Breast epithelium (tissue), 4 donors: ENCODE results near the gene OR10A7. TPM values are rescaled to one million over a fixed set of nuclear protein-coding genes. Genes with fewer than 3 reads are reported as not detected.
"Not testable (repeated sequence)": the region's sequence is repeated elsewhere in the genome, so short reads cannot be mapped to it uniquely, and the experiment has no call there.

Experiments used
- DNase-seq, 2 donors: peaks; one replicate each; pipeline ENCODE4 v3.0.0-alpha.2; 2019; ENCODE audit warnings: low spot score in 2 of 2
- H3K27ac ChIP-seq, 2 donors: fragments of 200-600 bp; sonication (generic) in 1 of 2; one replicate each; pipeline ENCODE4 v1.5.1; 2016 to 2019; ENCODE audit warnings: mild to moderate bottlenecking in 1 of 2
- H3K27me3 ChIP-seq, 2 donors: fragments of 200-600 bp; sonication (generic) in 1 of 2; one replicate each; pipeline versions ENCODE4 v1.5.1 to v1.6.0; 2017 to 2019; ENCODE audit warnings: control low read depth in 1 of 2, mild to moderate bottlenecking in 1 of 2
- H3K36me3 ChIP-seq: fragments of 200-600 bp; one replicate; pipeline ENCODE4 v1.5.1; 2019
- H3K4me1 ChIP-seq, 2 donors: fragments of 200-600 bp; sonication (generic); one replicate each; pipeline ENCODE4 v1.5.1; 2016 to 2019; ENCODE audit warnings: control low read depth in 1 of 2
- H3K4me3 ChIP-seq, 3 donors: fragments of 200-600 bp; sonication (generic); 1 replicate in 2 of 3; 2 replicates in 1 of 3; pipeline ENCODE4 v1.5.1; 2016 to 2019; ENCODE audit warnings: mild to moderate bottlenecking in 3 of 3, moderate library complexity in 2 of 3
- H3K9me3 ChIP-seq, 2 donors: fragments of 200-600 bp; sonication (generic) in 1 of 2; one replicate each; pipeline ENCODE4 v1.5.1; 2016 to 2019; ENCODE audit warnings: control low read depth in 1 of 2
- POLR2A ChIP-seq: fragments of 450-650 bp; IDR thresholded peaks from one replicate; pipeline ENCODE4 v1.6.1; 2016; ENCODE audit warnings: antibody characterized with exemption, mild to moderate bottlenecking, moderate library complexity
- POLR2AphosphoS5 ChIP-seq, 3 donors: sonication (generic); formaldehyde crosslinking; IDR thresholded peaks; one replicate each; pipeline ENCODE4 v1.6.1; 2017; ENCODE audit warnings: antibody characterized with exemption in 3 of 3
- intact Hi-C: fragments of 100-400 bp; cut with DNase I; formaldehyde crosslinking; loops from one replicate; pipeline ENCODE4 v1.15.1; 2023; ENCODE audit warnings: low total_unique reads
- total RNA-seq, 3 donors: library from RNA; depleted of rRNA; stranded (reverse); fragments of >200 nt; gene quantifications; one replicate each; pipeline ENCODE4 v1.1.0, GENCODE V29; 2016
- TF ChIP-seq, protein P1 (sequence below), 3 donors: fragments of 450-650 bp; IDR thresholded peaks; one replicate each; pipeline ENCODE4 v1.5.1; 2016 to 2017; ENCODE audit warnings: antibody characterized with exemption in 3 of 3, mild to moderate bottlenecking in 3 of 3, moderate library complexity in 3 of 3

The OR10A7 gene, protein sequence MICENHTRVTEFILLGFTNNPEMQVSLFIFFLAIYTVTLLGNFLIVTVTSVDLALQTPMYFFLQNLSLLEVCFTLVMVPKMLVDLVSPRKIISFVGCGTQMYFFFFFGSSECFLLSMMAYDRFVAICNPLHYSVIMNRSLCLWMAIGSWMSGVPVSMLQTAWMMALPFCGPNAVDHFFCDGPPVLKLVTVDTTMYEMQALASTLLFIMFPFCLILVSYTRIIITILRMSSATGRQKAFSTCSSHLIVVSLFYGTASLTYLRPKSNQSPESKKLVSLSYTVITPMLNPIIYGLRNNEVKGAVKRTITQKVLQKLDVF
- total RNA-seq, result not detected

DNA sequence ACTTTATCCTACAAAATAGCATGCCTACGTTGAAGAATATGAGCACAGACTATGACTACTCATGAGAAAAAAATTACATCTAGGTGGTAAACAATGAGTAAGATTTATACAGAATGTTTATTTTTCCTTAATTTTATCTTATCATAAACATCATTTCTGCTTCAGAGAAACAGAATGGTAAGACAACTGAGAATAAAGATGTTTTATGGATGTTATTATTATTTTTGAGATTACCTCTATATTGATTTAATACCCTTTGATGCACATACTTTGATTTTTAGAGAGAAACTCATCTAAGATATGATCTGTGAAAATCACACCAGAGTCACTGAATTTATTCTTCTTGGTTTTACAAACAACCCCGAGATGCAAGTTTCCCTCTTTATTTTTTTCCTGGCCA lies at the start of gene OR10A7:
Gene OR10A7 (plus strand): TSS at position 301 of the 400 bp plus-strand sequence. CDS start 0 bp downstream, at position 301.
- no peaks in the 10 kb centered on the region for H3K27me3 ChIP-seq
- no peaks in the 10 kb centered on the region for H3K9me3 ChIP-seq
- no peak within 1 kb of the TSS for H3K27ac ChIP-seq
- TF ChIP-seq POLR2AphosphoS5 (IDR thresholded peaks at IDR 0.05), result no peak
- TF ChIP-seq, protein P1, sequence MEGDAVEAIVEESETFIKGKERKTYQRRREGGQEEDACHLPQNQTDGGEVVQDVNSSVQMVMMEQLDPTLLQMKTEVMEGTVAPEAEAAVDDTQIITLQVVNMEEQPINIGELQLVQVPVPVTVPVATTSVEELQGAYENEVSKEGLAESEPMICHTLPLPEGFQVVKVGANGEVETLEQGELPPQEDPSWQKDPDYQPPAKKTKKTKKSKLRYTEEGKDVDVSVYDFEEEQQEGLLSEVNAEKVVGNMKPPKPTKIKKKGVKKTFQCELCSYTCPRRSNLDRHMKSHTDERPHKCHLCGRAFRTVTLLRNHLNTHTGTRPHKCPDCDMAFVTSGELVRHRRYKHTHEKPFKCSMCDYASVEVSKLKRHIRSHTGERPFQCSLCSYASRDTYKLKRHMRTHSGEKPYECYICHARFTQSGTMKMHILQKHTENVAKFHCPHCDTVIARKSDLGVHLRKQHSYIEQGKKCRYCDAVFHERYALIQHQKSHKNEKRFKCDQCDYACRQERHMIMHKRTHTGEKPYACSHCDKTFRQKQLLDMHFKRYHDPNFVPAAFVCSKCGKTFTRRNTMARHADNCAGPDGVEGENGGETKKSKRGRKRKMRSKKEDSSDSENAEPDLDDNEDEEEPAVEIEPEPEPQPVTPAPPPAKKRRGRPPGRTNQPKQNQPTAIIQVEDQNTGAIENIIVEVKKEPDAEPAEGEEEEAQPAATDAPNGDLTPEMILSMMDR (IDR thresholded peaks at IDR 0.05), result no peak
- no peak for DNase-seq
- no peaks in the 10 kb centered on the region for H3K4me1 ChIP-seq
- intact Hi-C loops, result no loop called here
- no peaks in the 10 kb centered on the region for H3K36me3 ChIP-seq
- H3K4me3 ChIP-seq, result no peak within 1 kb of the TSS

DNA sequence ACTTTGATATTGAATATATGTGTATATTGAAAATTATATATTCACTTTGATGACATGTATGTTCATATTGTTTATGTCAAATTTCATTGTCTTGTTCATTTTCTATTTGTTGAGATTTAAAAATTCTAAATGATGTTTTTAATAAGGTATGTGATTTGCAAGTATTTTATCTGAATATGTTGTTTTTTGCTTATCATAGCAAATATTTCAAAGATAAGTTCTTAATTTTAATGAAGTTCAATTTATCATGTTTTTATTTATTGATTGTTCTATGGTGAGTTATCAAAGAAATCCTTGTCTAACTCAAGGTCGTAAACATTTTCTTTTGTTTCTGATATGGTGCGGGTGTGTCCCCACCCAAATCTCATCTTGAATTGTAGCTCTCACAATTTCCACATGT lies 49.4 kb upstream of the OR10A7 start:
- Histone ChIP-seq H3K36me3 (no peaks in the 10 kb centered on the region), H3K4me3 (no peak overlapping the region), H3K27me3 (no peaks in the 10 kb centered on the region), H3K27ac (no peak overlapping the region), H3K9me3 (no peaks in the 10 kb centered on the region), H3K4me1 (no peaks in the 10 kb centered on the region)
- no peak for TF ChIP-seq POLR2AphosphoS5 (IDR thresholded peaks at IDR 0.05)
- TF ChIP-seq, protein P1 (IDR thresholded peaks at IDR 0.05), result no peak
- TF ChIP-seq POLR2A, result no peak
- no peak for DNase-seq
- intact Hi-C loops, result no loop called here

DNA sequence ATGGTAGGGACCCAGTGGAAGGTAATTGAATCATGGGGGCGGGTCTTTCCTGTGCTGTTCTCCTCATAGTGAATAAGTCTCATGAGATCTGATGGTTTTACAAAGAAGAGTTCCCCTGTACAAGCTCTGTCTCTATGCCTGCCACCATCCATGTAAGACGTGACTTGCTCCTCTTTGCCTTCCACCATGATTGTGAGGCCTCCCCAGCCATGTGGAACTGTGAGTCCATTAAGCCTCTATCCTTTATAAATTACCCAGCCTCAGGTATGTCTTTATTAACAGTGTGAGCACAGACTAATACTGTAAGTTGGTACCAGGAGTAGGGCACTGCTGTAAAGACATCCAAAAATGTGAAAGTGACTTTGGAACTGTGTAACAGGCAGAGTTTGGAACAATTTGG lies 49.0 kb upstream of the OR10A7 start:
- H3K9me3 ChIP-seq, H3K36me3 ChIP-seq, H3K4me1 ChIP-seq, DNase-seq, intact Hi-C loops, H3K27ac ChIP-seq, H3K4me3 ChIP-seq, H3K27me3 ChIP-seq: not testable (repeated sequence)

DNA sequence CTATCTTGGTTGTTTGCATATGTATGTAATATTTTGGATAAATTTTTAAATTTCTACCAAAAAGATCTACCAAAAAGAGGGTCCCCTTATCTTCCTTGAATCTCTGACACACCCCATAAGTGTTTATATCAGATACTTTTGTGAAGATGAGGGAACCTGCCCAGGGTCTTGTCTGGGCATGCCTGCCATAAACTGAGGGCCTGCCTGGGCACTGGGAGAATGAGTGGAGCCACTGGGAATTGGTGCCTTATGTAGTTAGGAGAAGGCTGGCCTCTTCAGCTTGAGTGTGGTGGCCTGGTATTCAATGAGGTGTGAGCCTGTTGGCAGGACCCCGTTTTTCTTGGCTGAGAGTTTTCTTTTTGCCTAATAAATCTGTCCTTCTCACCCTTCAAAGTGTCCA lies 48.1 kb upstream of the OR10A7 start:
- Histone ChIP-seq H3K9me3 (no peaks in the 10 kb centered on the region), H3K36me3 (no peaks in the 10 kb centered on the region), H3K4me1 (no peaks in the 10 kb centered on the region), H3K4me3 (no peak overlapping the region), H3K27ac (no peak overlapping the region), H3K27me3 (no peaks in the 10 kb centered on the region)
- TF ChIP-seq, protein P1 (IDR thresholded peaks at IDR 0.05), result no peak
- TF ChIP-seq POLR2AphosphoS5 (IDR thresholded peaks at IDR 0.05) (no peak), POLR2A (no peak)
- intact Hi-C loops, result no loop called here
- DNase-seq, result no peak

DNA sequence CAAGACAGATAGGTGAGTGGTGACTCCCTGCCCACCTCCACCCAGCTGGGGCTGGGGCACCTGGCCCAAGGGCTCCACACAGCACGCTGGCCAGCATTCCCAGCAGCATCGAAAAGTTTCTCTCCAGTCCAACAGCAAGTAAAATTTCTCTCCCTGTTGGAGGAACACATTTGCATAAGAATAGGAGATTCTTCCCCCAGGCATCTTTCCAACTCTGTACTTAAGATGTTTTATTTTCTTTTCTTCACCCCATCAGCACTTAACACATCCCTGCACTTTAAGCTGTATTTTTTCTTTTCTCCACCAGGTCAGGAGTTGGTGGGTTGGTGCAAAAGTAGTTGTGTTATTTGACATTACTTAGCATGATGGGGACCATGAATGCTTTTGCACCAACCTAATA lies 47.4 kb upstream of the OR10A7 start:
- no peak for DNase-seq
- H3K9me3 ChIP-seq, result no peaks in the 10 kb centered on the region

More for the DNA sequence above, 47.4 kb upstream of the OR10A7 start:
- intact Hi-C loops, result no loop called here
- H3K27me3 ChIP-seq, result no peaks in the 10 kb centered on the region
- no peaks in the 10 kb centered on the region for H3K36me3 ChIP-seq
- no peaks in the 10 kb centered on the region for H3K4me1 ChIP-seq
- no peak overlapping the region for H3K4me3 ChIP-seq
- TF ChIP-seq POLR2AphosphoS5 (IDR thresholded peaks at IDR 0.05), result no peak
- TF ChIP-seq, protein P1 (IDR thresholded peaks at IDR 0.05), result no peak
- TF ChIP-seq POLR2A, result no peak
- H3K27ac ChIP-seq, result no peak overlapping the region
